Measurements from ENCODE around the gene MSI2.

Gene MSI2

DNA sequence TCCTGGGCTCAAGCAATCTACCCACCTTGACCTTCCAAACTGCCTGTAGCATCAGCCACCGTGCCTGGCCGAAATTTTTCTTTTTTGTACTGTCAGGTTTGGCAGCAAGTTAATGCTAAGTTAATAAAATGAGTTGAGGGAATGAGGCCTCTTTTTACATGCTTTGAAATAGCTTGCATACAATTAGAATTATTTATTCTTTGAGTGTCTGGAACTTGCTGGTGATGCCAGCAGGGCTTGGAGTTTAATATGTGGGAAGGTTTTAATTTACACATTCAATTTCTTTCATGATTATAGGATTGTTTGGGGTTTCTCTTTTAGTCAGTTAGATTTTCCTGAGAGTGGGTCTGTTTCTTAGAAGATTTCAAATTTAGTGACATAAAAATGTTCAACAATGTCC lies 31.2 kb upstream of the MSI2 start:
- Histone ChIP-seq H3K27me3 (ENCODE audit: control insufficient read depth, insufficient read depth, low read length) (no peaks in the 10 kb centered on the region), H3K36me3 (ENCODE audit: control insufficient read depth, insufficient read depth, low read length) (no peaks in the 10 kb centered on the region), H3K4me3 (ENCODE audit: low read length) (no peak overlapping the region), H3K9me3 (ENCODE audit: control insufficient read depth, insufficient read depth, low read length) (no peaks in the 10 kb centered on the region), H3K4me1 (ENCODE audit: control insufficient read depth, insufficient read depth, low read length) (no peaks in the 10 kb centered on the region), H3K27ac (ENCODE audit: low read length) (no peak overlapping the region)
- WGBS (ENCODE audit: insufficient coverage, insufficient read length) = no CpG with 5 or more reads among the region's 2 CpGs
- DNase-seq (ENCODE audit: low read depth, low spot score) = no peak

GRCh38 chr17:57226793-57227192 lies 29.5 kb upstream of the MSI2 start:
- Histone ChIP-seq H3K9me3 (ENCODE audit: control insufficient read depth, insufficient read depth, low read length) (no peaks in the 10 kb centered on the region), H3K27me3 (ENCODE audit: control insufficient read depth, insufficient read depth, low read length) (no peaks in the 10 kb centered on the region), H3K4me3 (ENCODE audit: low read length) (no peak overlapping the region), H3K27ac (ENCODE audit: low read length) (no peak overlapping the region), H3K36me3 (ENCODE audit: control insufficient read depth, insufficient read depth, low read length) (no peaks in the 10 kb centered on the region), H3K4me1 (ENCODE audit: control insufficient read depth, insufficient read depth, low read length) (no peaks in the 10 kb centered on the region)
- no peak for DNase-seq (ENCODE audit: low read depth, low spot score)
- WGBS (ENCODE audit: insufficient coverage, insufficient read length) = no CpG with 5 or more reads among the region's 1 CpG

DNA sequence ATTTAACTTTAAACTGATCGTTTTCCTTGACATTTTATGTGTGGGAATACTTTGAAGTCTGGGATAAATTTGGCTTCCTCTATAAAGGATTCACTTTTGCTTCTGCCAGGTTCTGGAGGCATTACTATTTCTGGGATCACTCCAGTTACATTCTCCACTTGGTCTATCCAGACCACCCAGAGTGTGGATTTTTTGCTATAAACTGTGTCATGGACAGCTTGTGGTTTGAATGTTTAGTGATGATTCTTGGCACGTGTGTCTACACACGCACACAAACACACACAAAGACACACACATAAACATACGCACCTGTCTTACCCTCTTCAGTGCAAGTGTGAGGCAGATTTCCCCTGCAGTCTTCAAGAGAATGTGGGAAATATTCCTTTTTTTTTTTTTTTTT lies 27.4 kb upstream of the MSI2 start:
- H3K4me3 ChIP-seq (ENCODE audit: low read length) = no peak overlapping the region
- no peaks in the 10 kb centered on the region for H3K36me3 ChIP-seq (ENCODE audit: control insufficient read depth, insufficient read depth, low read length)
- H3K4me1 ChIP-seq (ENCODE audit: control insufficient read depth, insufficient read depth, low read length) = no peaks in the 10 kb centered on the region
- H3K27ac ChIP-seq (ENCODE audit: low read length) = no peak overlapping the region
- H3K9me3 ChIP-seq (ENCODE audit: control insufficient read depth, insufficient read depth, low read length) = no peaks in the 10 kb centered on the region
- DNase-seq (ENCODE audit: low read depth, low spot score) = no peak
- H3K27me3 ChIP-seq (ENCODE audit: control insufficient read depth, insufficient read depth, low read length) = no peaks in the 10 kb centered on the region
- no CpG with 5 or more reads among the region's 4 CpGs for WGBS (ENCODE audit: insufficient coverage, insufficient read length)

DNA sequence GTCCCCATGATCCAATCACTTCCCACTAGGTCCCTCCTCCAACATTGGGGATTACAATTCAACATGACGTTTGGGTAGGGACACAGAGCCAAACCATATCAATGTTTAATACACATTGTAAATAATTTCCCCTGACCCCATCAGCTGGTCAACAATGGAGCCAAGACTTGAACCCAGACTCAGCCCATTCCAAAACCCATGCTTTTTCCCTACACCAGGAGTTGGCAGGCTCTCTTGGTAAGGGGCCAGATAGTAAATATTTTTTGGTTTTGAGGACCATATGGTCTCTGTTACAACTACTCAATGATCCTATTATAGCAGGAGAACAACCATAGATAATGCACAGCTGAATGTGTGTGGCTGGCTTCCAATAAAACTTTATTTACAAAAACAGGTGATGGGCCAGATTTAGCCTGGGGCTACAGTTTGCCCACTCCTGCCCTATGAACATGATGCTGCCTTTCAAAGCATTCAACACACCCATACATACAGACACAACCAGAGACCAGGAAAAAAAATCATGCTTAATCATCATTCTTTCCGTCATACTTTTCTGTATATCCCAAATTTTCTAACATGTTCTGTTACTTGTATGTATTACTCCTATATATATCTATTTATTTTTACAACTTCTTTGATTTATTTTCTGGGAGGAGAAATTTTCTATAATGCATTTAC lies 22.1 kb upstream of the MSI2 start:
- no peak for DNase-seq (ENCODE audit: low read depth, low spot score)
- H3K27me3 ChIP-seq (ENCODE audit: control insufficient read depth, insufficient read depth, low read length) = no peaks in the 10 kb centered on the region
- WGBS (ENCODE audit: insufficient coverage, insufficient read length) = 100% methylated on average over 1 of the region's 2 CpGs
- H3K4me3 ChIP-seq (ENCODE audit: low read length) = no peak overlapping the region
- no peaks in the 10 kb centered on the region for H3K36me3 ChIP-seq (ENCODE audit: control insufficient read depth, insufficient read depth, low read length)
- H3K27ac ChIP-seq (ENCODE audit: low read length) = no peak overlapping the region
- no peaks in the 10 kb centered on the region for H3K9me3 ChIP-seq (ENCODE audit: control insufficient read depth, insufficient read depth, low read length)
- H3K4me1 ChIP-seq (ENCODE audit: control insufficient read depth, insufficient read depth, low read length) = no peaks in the 10 kb centered on the region

DNA sequence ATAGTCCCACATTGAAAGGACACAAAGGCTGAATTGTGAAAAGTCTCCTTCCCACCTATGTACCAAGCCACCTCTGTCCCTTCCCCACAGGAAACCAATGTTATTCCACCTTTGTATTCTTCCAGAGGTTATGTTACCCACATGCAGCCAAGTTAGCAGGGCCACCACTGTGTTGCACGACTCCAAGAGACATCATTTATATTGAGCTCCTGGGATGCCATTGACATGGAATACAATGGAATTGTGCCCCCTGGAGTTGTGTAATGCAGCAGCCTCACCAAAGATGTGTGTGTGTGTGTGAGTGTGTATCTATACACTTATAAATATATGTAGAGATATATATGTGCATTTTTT lies 21.6 kb upstream of the MSI2 start:
- Histone ChIP-seq H3K4me1 (ENCODE audit: control insufficient read depth, insufficient read depth, low read length) (no peaks in the 10 kb centered on the region), H3K36me3 (ENCODE audit: control insufficient read depth, insufficient read depth, low read length) (no peaks in the 10 kb centered on the region), H3K4me3 (ENCODE audit: low read length) (no peak overlapping the region), H3K27me3 (ENCODE audit: control insufficient read depth, insufficient read depth, low read length) (no peaks in the 10 kb centered on the region), H3K9me3 (ENCODE audit: control insufficient read depth, insufficient read depth, low read length) (no peaks in the 10 kb centered on the region), H3K27ac (ENCODE audit: low read length) (no peak overlapping the region)
- WGBS (ENCODE audit: insufficient coverage, insufficient read length) = no CpG with 5 or more reads among the region's 1 CpG
- no peak for DNase-seq (ENCODE audit: low read depth, low spot score)

DNA sequence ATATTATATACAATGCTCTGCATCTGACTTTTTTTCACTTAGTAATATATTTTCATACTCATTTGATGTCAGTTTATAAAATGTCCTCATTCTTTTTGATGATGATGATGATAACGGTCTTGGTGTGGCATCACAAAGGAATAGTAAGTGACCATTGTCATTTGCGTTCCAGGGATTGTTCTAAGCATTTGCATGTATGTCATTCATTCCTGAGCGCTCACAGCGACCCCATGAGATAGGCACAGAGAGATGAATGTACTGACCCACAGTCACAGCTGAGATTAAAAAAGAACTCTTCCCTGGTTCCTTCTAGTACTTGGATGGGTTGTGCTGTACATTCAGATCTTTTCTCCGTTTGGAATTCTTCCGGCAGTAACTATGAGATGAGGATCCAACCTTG lies 21.2 kb upstream of the MSI2 start:
- DNase-seq (ENCODE audit: low read depth, low spot score) = no peak

GRCh38 chr17:57236686-57237299 lies 19.5 kb upstream of the MSI2 start:
- Histone ChIP-seq H3K27me3 (ENCODE audit: control insufficient read depth, insufficient read depth, low read length) (no peaks in the 10 kb centered on the region), H3K36me3 (ENCODE audit: control insufficient read depth, insufficient read depth, low read length) (no peaks in the 10 kb centered on the region), H3K4me1 (ENCODE audit: control insufficient read depth, insufficient read depth, low read length) (no peaks in the 10 kb centered on the region), H3K27ac (ENCODE audit: low read length) (no peak overlapping the region), H3K4me3 (ENCODE audit: low read length) (no peak overlapping the region), H3K9me3 (ENCODE audit: control insufficient read depth, insufficient read depth, low read length) (no peaks in the 10 kb centered on the region)
- no peak for DNase-seq (ENCODE audit: low read depth, low spot score)
- WGBS (ENCODE audit: insufficient coverage, insufficient read length) = no CpG with 5 or more reads among the region's 5 CpGs

More for the DNA sequence above, 21.2 kb upstream of the MSI2 start:
- H3K27me3 ChIP-seq (ENCODE audit: control insufficient read depth, insufficient read depth, low read length) = no peaks in the 10 kb centered on the region
- WGBS (ENCODE audit: insufficient coverage, insufficient read length) = no CpG with 5 or more reads among the region's 6 CpGs
- no peaks in the 10 kb centered on the region for H3K36me3 ChIP-seq (ENCODE audit: control insufficient read depth, insufficient read depth, low read length)
- H3K4me1 ChIP-seq (ENCODE audit: control insufficient read depth, insufficient read depth, low read length) = no peaks in the 10 kb centered on the region
- H3K27ac ChIP-seq (ENCODE audit: low read length) = no peak overlapping the region
- H3K4me3 ChIP-seq (ENCODE audit: low read length) = no peak overlapping the region
- H3K9me3 ChIP-seq (ENCODE audit: control insufficient read depth, insufficient read depth, low read length) = no peaks in the 10 kb centered on the region

DNA sequence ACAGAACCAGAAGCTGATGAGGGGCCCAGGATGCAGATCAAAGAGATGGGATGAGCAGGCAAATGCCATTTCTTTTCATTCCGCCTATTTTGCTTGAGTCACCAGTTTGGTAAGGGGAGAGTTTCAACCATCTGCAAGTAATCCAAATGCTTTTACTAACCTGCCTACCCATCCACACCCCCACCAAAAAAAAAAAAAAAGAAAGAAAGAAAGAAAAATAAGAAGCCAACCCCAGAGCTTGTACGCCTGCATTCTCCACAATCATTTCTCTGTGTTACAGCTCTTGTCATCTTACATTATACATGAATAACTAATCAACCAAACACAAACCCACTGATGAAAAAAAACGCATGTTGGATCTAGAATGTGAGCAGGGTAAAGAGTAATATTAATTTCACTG lies 15.7 kb upstream of the MSI2 start:
- no peak overlapping the region for H3K4me3 ChIP-seq (ENCODE audit: low read length)
- no CpG with 5 or more reads among the region's 3 CpGs for WGBS (ENCODE audit: insufficient coverage, insufficient read length)

GRCh38 chr17:57242148-57242547 lies 14.2 kb upstream of the MSI2 start:
- H3K36me3 ChIP-seq (ENCODE audit: control insufficient read depth, insufficient read depth, low read length) = no peaks in the 10 kb centered on the region
- H3K4me1 ChIP-seq (ENCODE audit: control insufficient read depth, insufficient read depth, low read length) = 0 out of 2 replicates have a peak, but pooled peaks cover 1% of the 10 kb centered on the region
- no peaks in the 10 kb centered on the region for H3K9me3 ChIP-seq (ENCODE audit: control insufficient read depth, insufficient read depth, low read length)
- no peak overlapping the region for H3K4me3 ChIP-seq (ENCODE audit: low read length)
- no peaks in the 10 kb centered on the region for H3K27me3 ChIP-seq (ENCODE audit: control insufficient read depth, insufficient read depth, low read length)
- WGBS (ENCODE audit: insufficient coverage, insufficient read length) = no CpG with 5 or more reads among the region's 7 CpGs
- no peak overlapping the region for H3K27ac ChIP-seq (ENCODE audit: low read length)
- no peak for DNase-seq (ENCODE audit: low read depth, low spot score)

More for the DNA sequence above, 15.7 kb upstream of the MSI2 start:
- DNase-seq (ENCODE audit: low read depth, low spot score) = no peak
- 0 out of 2 replicates have a peak, but pooled peaks cover 1% of the 10 kb centered on the region for H3K4me1 ChIP-seq (ENCODE audit: control insufficient read depth, insufficient read depth, low read length)
- H3K9me3 ChIP-seq (ENCODE audit: control insufficient read depth, insufficient read depth, low read length) = no peaks in the 10 kb centered on the region
- H3K27ac ChIP-seq (ENCODE audit: low read length) = no peak overlapping the region
- H3K36me3 ChIP-seq (ENCODE audit: control insufficient read depth, insufficient read depth, low read length) = no peaks in the 10 kb centered on the region
- H3K27me3 ChIP-seq (ENCODE audit: control insufficient read depth, insufficient read depth, low read length) = no peaks in the 10 kb centered on the region

- H3K27ac ChIP-seq (ENCODE audit: low read length) = no peak overlapping the region
- no peaks in the 10 kb centered on the region for H3K9me3 ChIP-seq (ENCODE audit: control insufficient read depth, insufficient read depth, low read length)
- 0 out of 2 replicates have a peak, but pooled peaks cover 1% of the 10 kb centered on the region for H3K4me1 ChIP-seq (ENCODE audit: control insufficient read depth, insufficient read depth, low read length)
- peak; percentile 66 for DNase-seq (ENCODE audit: low read depth, low spot score)
- H3K27me3 ChIP-seq (ENCODE audit: control insufficient read depth, insufficient read depth, low read length) = no peaks in the 10 kb centered on the region
- H3K4me3 ChIP-seq (ENCODE audit: low read length) = no peak overlapping the region
- WGBS (ENCODE audit: insufficient coverage, insufficient read length) = no CpG with 5 or more reads among the region's 13 CpGs
- H3K36me3 ChIP-seq (ENCODE audit: control insufficient read depth, insufficient read depth, low read length) = no peaks in the 10 kb centered on the region
Measured at GRCh38 chr17:57243171-57243622, 13.1 kb upstream of the MSI2 start.

GRCh38 chr17:57245786-57246185 lies 10.5 kb upstream of the MSI2 start:
- Histone ChIP-seq H3K4me1 (ENCODE audit: control insufficient read depth, insufficient read depth, low read length) (0 out of 2 replicates have a peak, but pooled peaks cover 1% of the 10 kb centered on the region), H3K36me3 (ENCODE audit: control insufficient read depth, insufficient read depth, low read length) (no peaks in the 10 kb centered on the region), H3K9me3 (ENCODE audit: control insufficient read depth, insufficient read depth, low read length) (no peaks in the 10 kb centered on the region), H3K27ac (ENCODE audit: low read length) (no peak overlapping the region), H3K27me3 (ENCODE audit: control insufficient read depth, insufficient read depth, low read length) (no peaks in the 10 kb centered on the region), H3K4me3 (ENCODE audit: low read length) (no peak overlapping the region)
- WGBS (ENCODE audit: insufficient coverage, insufficient read length) = no CpG with 5 or more reads among the region's 10 CpGs
- DNase-seq (ENCODE audit: low read depth, low spot score) = no peak
